ENCODE data around the gene IFT81.

DNA sequence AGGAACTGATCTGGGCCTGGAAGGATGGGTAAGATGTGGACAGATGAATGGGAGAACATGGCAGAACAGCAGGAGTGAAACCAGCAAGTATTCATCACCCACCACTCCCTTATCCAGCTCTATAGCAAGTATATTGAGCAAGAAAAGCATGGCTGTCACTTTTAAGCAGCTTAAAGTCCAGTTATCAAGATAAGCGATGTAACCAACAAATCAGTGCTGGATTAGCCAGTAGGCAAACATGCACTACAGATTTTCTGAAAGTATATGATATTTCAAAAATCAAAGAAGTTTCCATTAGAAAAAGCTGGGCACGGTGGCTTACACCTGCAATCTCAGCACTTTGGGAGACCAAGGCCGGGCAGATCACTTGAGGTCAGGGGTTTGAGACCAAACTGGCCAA is 103.0 kb downstream of the IFT81 start:
- TF ChIP-seq CTCF (conservative IDR thresholded peaks at IDR 0.05; ENCODE audit: low read depth, low read length) (no peak), EZH2 (IDR thresholded peaks at IDR 0.05; ENCODE audit: borderline replicate concordance, low read depth, low read length, poor library complexity, severe bottlenecking) (no peak)
